Osteocyte (in vitro differentiated cells): ENCODE results near the gene HIRA. TPM values are rescaled to one million over a fixed set of nuclear protein-coding genes. Genes with fewer than 3 reads are reported as not detected.
"Not testable (repeated sequence)": the region's sequence is repeated elsewhere in the genome, so short reads cannot be mapped to it uniquely, and the experiment has no call there.

Experiments
- DNase-seq: peaks from one replicate; pipeline ENCODE4 v3.0.0; 2021; ENCODE audit warnings: mixed read lengths; ENCODE audit not compliant: unreplicated experiment; ENCODE audit errors: extremely low spot score
- H3K27ac Mint-ChIP-seq: one replicate; pipeline ENCODE4 v1.8.0; 2021; ENCODE audit warnings: mild to moderate bottlenecking, mixed read lengths; ENCODE audit not compliant: unreplicated experiment
- H3K27me3 Mint-ChIP-seq: one replicate; pipeline ENCODE4 v1.8.0; 2021; ENCODE audit warnings: mixed read lengths; ENCODE audit not compliant: unreplicated experiment
- H3K36me3 Mint-ChIP-seq: one replicate; pipeline ENCODE4 v1.8.0; 2021; ENCODE audit warnings: mixed read lengths; ENCODE audit not compliant: unreplicated experiment
- H3K4me1 Mint-ChIP-seq: one replicate; pipeline ENCODE4 v1.8.0; 2021; ENCODE audit warnings: mixed read lengths; ENCODE audit not compliant: unreplicated experiment
- H3K4me3 Mint-ChIP-seq: one replicate; pipeline ENCODE4 v1.8.0; 2021; ENCODE audit warnings: mild to moderate bottlenecking, moderate library complexity, mixed read lengths; ENCODE audit not compliant: unreplicated experiment
- H3K9me3 Mint-ChIP-seq: one replicate; pipeline ENCODE4 v1.8.0; 2021; ENCODE audit warnings: mixed read lengths; ENCODE audit not compliant: unreplicated experiment
- total RNA-seq: library from RNA; stranded (reverse); gene quantifications from 2 replicates; pipeline ENCODE4 v1.2.1, GENCODE V29; 2021
- TF ChIP-seq, protein P1 (sequence below): fragments of 200-600 bp; sonication (generic); IDR thresholded peaks from 2 replicates; pipeline ENCODE4 v1.5.0; 2021; ENCODE audit warnings: antibody characterized with exemption, mild to moderate bottlenecking, moderate library complexity

HIRA gene
- total RNA-seq, 1 donor from 2014 or later: 33.2 TPM

DNA sequence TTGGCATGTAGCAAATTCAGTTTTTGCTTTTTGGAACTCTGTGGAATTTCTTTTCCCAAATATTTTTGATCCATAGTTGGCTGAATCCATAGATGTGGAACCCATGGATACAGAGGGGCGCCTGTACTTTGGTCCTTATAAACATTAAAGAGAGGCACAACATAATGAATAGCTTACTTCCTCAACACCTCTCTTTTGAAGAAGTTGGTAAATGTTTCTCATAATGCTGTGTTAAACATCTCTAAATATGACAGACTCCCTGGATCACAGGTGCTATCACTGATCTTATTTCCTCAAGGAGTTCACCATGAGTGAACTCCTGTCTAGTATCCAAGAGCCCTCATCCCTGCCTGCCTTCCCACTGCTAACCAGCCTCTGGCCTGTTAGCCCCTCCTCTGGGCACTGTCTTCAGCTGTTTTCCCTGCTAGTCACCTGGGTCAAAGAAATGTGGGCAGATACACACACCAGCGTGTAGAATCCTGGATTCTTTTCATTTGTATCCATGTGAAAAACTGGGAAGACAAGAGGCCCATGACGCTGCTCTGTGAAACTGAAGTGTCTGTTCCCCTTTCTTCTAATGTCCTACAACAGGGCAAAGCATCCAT lies 63.7 kb downstream of the HIRA start:
- no peak for DNase-seq
- H3K9me3 Mint-ChIP-seq: no peaks in the 10 kb centered on the region
- peaks cover 25% of the 10 kb centered on the region for H3K36me3 Mint-ChIP-seq
- TF ChIP-seq, protein P1, sequence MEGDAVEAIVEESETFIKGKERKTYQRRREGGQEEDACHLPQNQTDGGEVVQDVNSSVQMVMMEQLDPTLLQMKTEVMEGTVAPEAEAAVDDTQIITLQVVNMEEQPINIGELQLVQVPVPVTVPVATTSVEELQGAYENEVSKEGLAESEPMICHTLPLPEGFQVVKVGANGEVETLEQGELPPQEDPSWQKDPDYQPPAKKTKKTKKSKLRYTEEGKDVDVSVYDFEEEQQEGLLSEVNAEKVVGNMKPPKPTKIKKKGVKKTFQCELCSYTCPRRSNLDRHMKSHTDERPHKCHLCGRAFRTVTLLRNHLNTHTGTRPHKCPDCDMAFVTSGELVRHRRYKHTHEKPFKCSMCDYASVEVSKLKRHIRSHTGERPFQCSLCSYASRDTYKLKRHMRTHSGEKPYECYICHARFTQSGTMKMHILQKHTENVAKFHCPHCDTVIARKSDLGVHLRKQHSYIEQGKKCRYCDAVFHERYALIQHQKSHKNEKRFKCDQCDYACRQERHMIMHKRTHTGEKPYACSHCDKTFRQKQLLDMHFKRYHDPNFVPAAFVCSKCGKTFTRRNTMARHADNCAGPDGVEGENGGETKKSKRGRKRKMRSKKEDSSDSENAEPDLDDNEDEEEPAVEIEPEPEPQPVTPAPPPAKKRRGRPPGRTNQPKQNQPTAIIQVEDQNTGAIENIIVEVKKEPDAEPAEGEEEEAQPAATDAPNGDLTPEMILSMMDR: no peak
- H3K4me3 Mint-ChIP-seq: no peak overlapping the region
- peaks cover 1% of the 10 kb centered on the region for H3K4me1 Mint-ChIP-seq
- no peaks in the 10 kb centered on the region for H3K27me3 Mint-ChIP-seq
- H3K27ac Mint-ChIP-seq: no peak overlapping the region

DNA sequence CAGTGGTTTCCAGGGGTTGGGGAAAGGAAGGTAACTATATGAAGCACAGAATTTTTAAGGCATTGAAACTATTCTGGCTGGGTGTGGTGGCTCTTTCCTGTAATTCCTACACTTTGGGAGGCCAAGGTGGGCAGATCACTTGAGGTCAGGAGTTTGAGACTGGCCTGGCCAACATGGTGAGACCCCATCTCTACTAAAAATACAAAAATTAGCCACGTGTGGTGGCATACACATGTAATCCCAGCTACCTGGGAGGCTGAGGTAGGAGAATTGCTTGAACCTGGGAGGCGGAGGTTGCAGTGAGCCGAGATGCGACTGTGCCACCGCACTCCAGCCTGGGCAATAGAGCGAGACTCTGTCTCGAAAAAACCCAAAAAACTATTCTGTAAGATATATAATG lies 68.0 kb downstream of the HIRA start:
- H3K27ac Mint-ChIP-seq, H3K27me3 Mint-ChIP-seq, H3K4me3 Mint-ChIP-seq, H3K4me1 Mint-ChIP-seq, DNase-seq, H3K9me3 Mint-ChIP-seq: not testable (repeated sequence)
- peaks cover 31% of the 10 kb centered on the region for H3K36me3 Mint-ChIP-seq

DNA sequence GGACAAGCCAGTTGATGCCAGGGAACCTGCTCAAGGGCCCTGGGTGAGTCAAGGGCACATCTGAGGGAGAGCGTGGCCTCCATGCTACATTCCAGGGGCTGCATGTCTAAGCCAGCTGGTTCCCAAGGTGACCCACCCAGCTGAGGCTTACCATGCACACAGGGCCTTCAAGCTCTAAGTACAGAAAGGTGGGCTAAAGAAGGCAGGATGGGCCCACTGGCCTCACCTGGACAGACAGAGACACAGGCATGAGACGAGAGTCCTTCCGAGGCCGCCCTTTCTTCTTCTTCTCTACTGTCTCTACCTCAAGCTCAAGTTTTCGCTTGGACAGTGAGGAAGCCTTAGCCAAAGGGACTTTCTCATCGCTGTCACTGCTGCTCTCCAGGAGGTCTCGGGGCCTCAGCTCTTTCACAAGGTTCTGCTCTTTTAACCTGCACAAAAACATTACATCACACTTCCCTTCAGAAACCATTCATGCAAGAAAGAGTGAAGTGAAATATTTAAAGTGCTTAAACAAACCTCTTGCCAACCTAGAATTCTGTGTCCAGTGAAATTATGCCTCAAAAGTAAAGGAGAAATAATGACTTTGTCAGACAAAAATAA lies 69.9 kb downstream of the HIRA start:
- TF ChIP-seq, protein P1: no peak
- no peaks in the 10 kb centered on the region for H3K27me3 Mint-ChIP-seq
- H3K27ac Mint-ChIP-seq: no peak overlapping the region
- DNase-seq: peak; percentile 57
- no peak overlapping the region for H3K4me3 Mint-ChIP-seq
- no peaks in the 10 kb centered on the region for H3K9me3 Mint-ChIP-seq
- H3K36me3 Mint-ChIP-seq: peaks cover 28% of the 10 kb centered on the region
- no peaks in the 10 kb centered on the region for H3K4me1 Mint-ChIP-seq

GRCh38 chr22:19360862-19361261 lies 70.7 kb downstream of the HIRA start:
- Mint-ChIP-seq H3K4me3 (no peak overlapping the region), H3K27me3 (no peaks in the 10 kb centered on the region), H3K27ac (no peak overlapping the region), H3K9me3 (no peaks in the 10 kb centered on the region), H3K4me1 (no peaks in the 10 kb centered on the region), H3K36me3 (peaks cover 24% of the 10 kb centered on the region)
- TF ChIP-seq, protein P1: no peak
- peak; percentile 46 for DNase-seq

DNA sequence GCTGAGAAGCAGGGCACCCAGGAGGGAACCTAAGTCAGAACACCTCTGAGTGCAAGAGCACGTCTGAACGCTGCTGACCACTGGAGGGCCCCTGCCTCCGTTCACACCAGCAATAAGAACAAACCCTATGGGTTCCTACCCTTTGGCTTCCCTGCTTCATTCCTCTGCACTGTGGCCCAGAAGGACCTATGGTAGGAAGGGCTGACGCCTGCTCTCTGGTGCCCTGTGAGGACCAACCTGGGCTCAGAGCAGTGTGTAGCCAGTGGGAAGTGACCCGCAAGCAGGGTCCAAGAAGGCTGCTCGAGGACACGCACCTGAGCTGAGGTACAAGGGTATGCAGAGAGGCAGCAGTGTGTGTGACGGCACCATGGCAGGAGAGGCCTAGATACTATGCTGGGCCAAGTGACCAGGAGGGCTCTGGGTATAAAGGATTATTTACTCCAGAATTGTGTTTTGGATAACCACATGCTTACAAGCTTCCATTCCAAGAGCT lies 71.2 kb downstream of the HIRA start:
- no peak overlapping the region for H3K27ac Mint-ChIP-seq
- H3K4me1 Mint-ChIP-seq: no peaks in the 10 kb centered on the region
- peak; percentile 49 for DNase-seq
- H3K9me3 Mint-ChIP-seq: no peaks in the 10 kb centered on the region
- H3K4me3 Mint-ChIP-seq: no peak overlapping the region
- TF ChIP-seq, protein P1: no peak
- H3K36me3 Mint-ChIP-seq: peaks cover 24% of the 10 kb centered on the region
- no peaks in the 10 kb centered on the region for H3K27me3 Mint-ChIP-seq
